Stimulated activated naive CD4-positive, alpha-beta T cell (primary cell): ENCODE measurements around the gene ARG1.

ENCODE experiments used
- DNase-seq, 6 experiments: peaks; one replicate each; lab custom pipeline; 2025; lab: John Stamatoyannopoulos, UW

The ARG1 gene

DNA sequence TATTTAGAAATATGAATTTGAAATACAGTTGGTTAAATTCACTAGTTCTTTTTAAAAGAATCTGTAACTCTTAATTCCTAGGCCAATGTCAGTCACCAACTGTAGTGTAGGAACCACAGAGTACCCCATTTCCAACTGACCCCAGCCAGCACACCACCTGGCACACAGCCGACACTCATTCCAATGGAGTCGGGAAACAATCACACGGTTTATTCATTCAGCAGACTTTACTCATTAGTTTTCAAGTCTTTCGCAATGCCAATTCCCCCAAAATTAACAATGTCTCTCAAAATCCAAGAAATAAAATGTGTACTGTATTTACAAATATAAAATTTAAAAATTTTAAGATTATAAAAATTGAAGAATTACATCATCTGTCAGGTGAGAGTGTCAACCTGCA lies 13.5 kb downstream of the ARG1 start:
- no peak for DNase-seq

DNA sequence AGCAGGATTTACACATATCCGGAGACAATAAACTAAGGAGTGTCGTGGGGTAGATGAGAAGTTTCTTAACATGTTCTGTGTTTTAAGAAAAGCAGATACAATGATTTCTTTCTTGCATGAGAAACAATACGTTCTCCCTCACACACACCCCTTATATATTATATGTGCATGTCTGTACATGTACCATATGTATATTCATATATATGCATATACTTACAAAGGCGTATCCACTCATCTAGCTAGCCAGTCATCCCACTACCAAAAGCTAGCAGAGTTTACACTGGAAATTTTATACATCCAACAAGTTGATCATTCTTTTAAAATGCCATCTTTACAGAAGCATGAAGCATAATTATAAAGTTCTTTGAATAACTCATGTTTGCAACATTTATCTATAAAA lies 14.9 kb downstream of the ARG1 start:
- no peak for DNase-seq

DNA sequence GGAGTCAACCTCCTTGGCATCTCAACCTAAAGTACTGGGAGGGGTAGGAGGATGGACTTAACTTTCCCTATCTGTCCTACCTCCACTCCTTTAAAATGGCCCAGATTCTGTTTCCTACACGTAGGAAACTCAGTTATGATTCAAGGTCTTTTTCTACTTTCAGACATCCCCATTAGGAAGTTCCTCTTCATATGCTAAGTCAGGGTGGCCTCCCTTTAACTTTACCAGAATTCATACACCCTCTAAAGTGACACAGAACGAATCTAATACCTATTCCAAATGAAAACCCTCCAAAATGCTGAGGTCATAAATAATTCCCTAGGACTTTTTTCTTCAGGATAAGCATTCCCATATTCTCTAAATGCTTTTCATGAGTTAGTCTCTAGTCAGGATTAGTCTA lies 15.6 kb downstream of the ARG1 start:
- no peak for DNase-seq

DNA sequence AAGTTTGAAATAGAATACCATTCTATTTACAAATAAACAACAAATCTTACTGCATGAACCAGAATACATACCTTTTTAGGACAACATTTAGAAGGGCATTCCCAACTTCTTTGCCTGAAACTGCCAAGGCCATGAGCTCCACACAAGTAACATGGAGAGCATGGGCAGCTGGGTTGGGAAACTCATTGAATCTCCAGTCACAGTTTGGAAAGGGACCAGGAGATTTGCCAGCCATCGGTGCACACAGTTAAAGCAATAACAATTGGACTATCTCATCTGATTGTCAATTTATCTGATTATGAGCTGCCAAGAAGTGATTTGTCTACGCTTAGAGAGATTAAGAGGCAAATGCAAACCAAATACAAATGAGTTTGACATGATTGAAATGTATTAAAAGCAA lies 19.9 kb downstream of the ARG1 start:
- DNase-seq, result no peak

DNA sequence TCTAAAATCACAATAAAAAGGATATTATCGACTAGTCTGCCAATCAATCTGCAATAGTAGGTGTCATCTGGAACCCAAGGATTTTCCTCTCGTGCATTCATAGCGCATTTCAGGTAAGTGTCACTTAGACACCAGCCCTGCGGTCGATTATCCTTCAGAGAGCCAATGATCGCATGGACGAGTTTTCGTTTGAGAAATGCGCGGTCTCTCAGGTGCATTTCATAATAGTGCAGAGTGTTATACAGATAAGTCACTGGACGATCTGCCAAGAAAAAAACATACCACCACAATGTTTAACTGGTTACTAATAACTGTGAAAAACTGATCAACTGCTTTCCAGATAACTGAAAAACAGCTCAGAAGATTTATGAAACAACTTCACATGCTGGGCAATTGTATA lies 21.0 kb downstream of the ARG1 start:
- no peak for DNase-seq

DNA sequence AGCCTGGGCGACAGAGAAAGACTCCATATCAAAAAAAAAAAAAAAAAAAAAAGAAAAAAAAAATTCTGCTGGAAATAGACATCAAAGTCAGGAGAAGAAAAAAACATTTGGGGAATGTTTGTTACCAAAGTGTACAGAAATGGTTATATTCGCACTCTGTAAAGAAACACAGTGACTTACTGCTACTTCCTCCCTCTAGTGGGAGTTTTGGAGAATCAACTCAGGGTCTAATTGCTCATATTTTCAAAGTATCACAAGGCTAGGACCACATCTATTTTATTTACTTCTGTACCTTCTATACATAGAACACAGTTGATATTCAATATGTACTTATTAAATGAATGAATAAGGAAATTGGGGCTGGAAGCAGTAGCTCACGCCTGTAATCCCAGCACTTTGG lies 24.4 kb downstream of the ARG1 start:
- peak in 2 of 6 experiments; percentile 13 for DNase-seq

DNA sequence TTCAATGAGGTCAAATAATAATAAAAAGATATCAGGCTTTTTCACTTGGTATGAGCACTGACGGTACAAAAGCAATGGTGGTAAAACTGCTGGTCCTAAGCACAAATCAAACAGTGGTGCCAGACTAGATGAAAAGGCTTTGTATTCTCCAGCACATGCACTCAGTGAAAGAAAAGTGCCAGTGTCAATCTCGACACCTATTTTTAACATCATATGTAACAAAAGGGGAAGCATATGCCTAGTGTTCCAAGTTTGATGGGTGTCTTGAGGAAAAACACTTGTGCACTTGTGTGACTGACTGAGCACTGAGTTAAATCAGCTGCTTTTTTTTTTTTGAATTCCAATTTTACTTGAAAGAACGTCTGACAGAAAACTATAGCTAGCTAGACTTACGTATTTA lies 27.7 kb downstream of the ARG1 start:
- DNase-seq, result no peak

DNA sequence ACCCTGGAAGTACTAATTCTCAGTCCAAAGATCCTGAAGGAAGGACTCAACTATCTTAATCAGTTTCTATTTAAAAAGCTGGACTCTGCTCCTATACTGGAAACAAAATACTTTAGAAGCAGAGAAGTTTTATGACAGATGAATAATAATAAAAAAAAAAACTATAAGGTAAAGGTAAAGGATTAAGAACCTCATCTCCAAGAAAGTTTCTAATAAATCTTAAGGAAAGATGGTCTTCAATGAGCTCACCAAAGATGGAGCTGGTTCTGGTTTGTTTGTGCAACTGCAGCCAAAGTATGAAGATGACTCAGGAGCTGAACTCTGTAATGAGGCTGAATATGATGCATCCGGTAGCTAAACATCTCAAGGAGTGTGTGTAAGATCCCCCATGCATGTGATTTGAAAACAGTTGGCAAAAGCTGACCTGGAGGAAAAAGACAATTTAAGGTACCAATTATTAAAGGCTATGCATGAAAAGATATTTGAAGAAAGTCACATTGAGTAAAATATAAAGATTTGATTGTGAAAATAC lies 29.8 kb downstream of the ARG1 start:
- DNase-seq, result no peak

DNA sequence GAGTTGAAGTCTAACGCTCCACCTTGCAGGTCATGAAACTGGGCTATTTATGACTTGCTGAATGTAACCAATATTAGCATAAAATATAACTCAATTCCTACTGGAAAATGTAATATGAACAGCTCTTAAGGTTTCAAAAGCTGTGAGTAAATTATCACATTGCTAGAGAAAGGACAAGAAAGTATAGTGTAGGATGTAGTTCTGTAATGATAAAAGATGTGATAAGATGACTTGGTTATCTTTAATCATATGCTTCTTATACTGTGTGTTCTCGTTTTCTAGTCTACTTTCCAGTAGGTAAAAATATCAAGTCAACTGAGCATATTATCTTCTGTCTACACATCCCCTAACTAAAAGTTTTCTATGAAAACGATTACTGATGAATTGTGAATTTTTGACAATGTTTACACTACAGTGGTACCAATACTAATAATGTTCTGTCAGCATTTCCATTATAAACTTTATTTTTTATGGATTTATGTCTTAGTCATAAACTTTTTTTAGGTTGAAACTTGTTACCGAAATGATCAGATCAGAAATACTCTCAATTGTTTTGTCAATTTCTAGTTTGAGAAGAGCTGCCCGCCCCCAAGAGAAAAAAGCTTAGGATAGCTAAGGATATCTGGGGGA lies 40.4 kb downstream of the ARG1 start:
- no peak for DNase-seq

DNA sequence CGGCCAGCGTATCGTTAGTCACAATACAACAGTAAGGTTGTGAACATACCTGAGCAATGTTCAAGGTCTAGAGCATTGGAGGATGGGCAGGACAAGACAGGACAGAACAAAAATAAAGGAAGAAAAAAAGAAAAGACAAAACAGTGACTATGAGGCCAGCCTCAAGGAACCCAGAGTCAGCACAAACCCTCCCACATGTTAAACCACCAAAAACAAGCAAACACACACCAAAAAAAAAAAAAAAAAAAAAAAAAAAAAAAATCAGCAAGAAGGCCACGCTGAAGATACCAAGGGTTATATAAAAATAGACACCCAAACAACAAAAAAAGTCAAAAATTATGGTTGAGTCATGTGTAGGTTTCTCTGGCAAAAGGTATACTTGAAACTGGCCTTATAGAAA lies 42.2 kb downstream of the ARG1 start:
- DNase-seq, result no peak

DNA sequence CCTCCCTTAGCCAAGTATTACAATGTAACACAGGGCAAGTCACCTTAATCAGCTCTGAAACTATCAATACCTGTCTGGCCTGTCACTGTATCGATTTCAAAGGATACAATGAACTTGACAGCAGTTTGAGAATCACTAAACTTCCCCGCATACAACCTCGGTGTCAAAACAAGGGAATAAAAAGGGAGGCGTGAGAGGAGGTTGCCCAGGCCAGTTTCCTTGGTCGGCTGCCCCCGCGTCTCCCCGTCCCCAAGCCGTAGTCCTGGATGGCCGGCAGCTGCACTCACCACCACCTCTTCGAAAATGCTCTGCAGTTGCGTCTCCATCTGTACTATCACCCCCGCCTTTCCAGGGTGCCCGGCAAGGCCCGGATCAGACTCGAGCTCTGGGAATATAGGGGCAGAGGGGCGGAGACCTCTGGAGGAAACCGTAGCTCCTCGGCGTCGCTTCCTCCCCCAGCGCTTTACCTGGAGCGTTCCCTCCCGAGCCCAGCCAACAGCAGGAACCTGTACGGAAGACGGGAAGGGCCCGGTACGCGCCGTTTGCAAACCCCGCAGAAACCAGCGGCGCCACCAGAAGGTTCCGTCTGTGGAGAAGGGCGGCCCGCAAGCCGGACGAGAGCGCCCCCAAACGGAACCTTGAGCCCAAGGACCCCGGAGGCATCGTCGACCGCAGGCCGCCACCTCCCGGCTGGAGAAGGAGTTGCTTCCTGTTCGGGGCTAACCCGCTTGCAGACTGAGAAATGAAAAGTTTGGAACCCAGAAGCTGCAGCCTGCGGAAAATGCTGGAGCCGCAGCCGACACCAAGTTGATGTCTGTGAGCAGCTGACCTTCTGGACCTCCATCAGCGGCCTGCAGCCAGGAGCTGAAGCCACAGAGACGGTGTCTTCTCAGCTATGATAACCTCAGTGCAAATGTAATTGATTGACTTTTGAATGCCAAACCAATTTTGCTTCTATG lies 55.0 kb downstream of the ARG1 start, which contains the start of gene MED23:
Gene MED23 (minus strand): TSS at position 519 of the 959 bp plus-strand sequence. CDS start 193 bp downstream, at position 326.
- DNase-seq, result peak; percentile 81 to 97 (median 92)

DNA sequence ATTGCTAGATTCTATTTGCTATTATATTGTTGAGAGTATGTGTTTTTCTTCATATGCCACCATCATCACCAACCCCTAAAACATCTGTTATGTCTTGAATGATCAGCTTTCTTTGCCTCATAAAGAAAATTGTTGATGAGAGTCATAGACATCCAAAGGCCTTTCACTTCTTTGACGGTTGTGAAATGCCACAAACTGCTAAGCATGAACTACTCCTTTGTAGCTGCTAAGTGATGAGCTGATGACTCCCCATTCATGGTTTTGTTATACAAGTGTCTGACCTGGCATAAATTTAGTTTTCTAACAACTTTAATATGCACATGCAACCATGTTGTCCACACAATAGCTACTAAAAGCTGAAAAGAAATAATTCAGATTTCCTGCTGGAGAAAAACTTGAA lies 55.7 kb downstream of the ARG1 start:
- peak in 2 of 6 experiments; percentile 4 to 28 for DNase-seq

DNA sequence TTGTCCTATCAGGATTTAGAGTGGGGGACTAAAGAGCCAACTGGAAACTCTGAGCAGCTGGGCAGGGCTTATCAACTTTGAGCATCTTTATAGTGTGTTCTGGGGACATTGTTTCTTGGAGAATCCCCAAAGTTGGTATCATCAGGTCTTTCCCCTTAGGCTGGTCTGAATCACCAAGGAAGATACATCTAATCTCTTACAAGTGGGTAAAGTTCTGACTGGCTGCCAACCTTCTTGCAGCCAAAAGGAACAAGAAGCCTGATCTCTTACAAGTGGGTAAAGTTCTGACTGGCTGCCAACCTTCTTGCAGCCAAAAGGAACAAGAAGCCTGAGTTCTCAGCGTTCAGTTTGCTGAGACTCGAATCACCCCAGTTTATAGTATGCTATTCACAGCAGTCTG lies 56.6 kb downstream of the ARG1 start:
- no peak for DNase-seq

DNA sequence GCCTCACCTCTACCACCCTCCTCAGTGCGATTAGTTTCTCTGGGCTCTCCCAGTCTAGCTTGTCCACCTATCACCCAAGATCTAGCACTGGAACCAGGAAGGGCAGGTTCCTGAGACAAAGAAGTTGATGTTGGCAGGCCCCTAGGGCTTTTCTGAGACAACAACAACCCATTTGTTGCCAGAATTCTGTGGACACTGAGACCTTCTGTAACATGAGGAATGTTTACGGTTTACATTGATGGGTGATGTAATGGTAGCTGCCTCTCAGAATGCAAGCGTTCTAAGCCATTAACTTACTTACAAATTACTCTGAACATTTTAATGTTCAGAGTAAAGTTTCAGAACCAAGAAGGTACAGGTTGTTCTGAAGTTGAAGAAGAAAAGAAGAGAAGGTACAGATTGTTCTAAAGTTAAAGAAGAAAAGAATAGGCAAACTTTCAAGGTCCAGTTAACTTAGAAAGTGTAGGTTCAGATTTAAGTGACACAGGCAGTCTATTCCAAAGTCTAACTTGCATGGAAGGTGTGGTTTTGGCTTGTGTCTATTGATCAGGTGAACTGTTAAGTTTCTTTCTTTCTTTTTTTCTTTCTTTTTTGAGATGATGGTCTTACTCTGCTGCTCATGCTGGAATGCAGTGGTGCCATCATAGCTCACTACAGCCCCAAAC lies 58.7 kb downstream of the ARG1 start:
- DNase-seq, result no peak
